Airway epithelial cell (primary cell): Measurements from ENCODE around the gene VENTX. TPM values are rescaled to one million over a fixed set of nuclear protein-coding genes. Genes with fewer than 3 reads are reported as not detected.

Experiments
- total RNA-seq: library from RNA; depleted of rRNA; stranded (reverse); fragments of >200 nt; gene quantifications from 2 replicates; pipeline ENCODE4 v1.2.3, GENCODE V29; 2015

VENTX gene, protein sequence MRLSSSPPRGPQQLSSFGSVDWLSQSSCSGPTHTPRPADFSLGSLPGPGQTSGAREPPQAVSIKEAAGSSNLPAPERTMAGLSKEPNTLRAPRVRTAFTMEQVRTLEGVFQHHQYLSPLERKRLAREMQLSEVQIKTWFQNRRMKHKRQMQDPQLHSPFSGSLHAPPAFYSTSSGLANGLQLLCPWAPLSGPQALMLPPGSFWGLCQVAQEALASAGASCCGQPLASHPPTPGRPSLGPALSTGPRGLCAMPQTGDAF
- total RNA-seq, result not detected in 2 replicates

DNA sequence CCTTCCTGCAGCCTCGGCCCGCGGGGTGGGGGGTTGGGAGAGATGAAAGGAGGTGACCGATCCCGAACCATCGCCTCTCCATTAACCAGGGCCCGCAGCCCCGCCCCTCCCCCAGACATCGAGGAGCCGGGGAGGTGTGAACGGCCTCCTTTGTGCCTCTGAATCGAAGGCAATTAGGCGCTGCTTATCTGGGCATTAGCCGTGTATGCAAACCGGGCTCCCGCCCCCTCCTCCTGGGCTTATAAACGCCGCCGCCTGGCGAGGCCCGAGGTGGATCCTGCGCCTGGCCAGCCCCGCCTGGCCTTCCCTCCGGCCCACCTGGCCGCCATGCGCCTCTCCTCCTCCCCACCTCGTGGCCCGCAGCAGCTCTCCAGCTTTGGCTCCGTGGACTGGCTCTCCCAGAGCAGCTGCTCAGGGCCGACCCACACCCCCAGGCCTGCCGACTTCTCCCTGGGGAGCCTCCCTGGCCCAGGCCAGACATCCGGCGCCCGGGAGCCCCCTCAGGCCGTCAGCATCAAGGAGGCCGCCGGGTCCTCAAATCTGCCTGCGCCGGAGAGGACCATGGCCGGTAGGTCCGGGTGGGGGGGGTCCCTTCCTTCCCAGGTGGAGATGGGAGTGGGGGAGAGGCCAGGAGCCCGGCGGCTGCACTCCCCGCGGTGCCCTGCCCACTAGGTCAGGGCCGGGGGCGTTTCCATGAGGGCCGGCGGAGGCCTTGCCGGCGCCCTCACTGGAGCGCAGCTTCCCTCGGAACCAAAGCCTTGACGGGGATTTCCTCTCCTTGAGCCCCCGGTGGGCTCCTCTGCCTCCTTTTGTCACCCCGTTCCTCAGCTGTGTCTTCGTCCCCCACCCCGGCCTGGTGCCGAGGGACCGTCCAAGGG is at the start of gene VENTX:
Gene VENTX (plus strand): TSS at position 268 of the 878 bp plus-strand sequence. CDS start 60 bp downstream, at position 328.

DNA sequence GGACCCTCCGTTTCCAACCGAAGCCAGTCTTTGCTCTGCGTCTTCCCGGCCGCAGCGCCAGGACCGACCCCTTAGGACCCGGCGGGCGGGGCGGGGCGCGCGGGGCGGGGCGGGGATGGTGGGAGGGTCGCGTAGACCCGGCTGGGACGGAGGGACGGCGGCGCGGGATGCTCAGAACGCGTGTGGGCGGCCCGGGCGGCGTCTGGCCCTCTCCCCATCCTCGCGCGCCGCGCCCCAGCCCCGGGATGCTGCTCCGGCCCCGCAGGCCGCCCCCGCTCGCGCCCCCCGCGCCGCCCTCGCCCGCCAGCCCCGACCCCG is 7.7 kb upstream of the VENTX start, which contains the start of gene UTF1:
Gene UTF1 (plus strand): TSS at position 174 of the 318 bp plus-strand sequence. CDS start 72 bp downstream, at position 246.

DNA sequence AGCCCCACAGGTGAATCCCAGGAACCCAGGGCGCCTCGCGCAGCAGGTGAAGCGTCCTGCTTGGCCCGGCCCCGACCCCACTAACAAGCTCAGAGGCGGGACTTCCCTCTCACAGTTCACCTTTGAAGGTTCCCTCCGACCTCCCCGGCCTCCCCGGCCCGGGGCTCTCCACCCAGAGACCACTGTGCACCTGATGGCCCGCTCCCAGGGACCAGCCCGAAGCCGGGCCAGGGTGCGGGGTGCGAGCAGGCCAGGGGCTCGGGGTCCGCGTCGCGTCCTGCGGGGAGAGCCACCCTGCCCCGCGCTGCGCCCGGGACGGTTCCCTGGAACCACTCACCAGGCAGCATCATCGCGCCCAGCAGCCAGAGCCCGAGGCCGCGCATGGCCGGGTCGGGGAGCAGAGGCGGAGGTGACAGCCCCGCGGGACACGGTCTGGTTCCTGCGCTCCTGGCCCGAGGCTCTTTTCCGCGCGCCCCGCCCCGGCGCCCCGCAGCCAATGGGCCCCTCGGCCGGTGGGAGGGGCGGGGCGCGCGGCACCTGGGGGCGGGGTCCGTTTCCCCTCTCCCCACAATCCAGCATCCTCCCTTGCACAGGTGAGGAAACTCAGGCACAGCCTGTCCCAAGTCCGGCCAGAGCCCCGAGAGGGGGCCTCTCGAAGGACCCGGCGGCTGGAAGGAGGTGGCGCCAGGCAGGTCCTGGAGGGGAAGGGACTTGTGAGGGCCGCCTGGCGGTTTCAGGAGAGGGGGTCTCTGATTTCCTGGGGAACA is 39.0 kb downstream of the VENTX start, which contains the start of gene ADAM8:
Gene ADAM8 (minus strand): TSS at position 434 of the 767 bp plus-strand sequence. CDS start 51 bp downstream, at position 383.

Other genes starting within 250 kb of the VENTX start
- not detected in 2 replicates for gene ADGRA1, start 149.9 kb upstream of the VENTX start, total RNA-seq
- 0.09 TPM in 1 of 2 replicates, not detected in the other for gene KNDC1, start 77.6 kb upstream of the VENTX start, total RNA-seq
- not detected in 2 replicates for gene UTF1, start 7.6 kb upstream of the VENTX start, total RNA-seq
- gene ADAM8, start 39.0 kb downstream of the VENTX start, total RNA-seq, result 26.9 and 30.5 TPM in 2 replicates
- 45.8 and 56.9 TPM in 2 replicates for gene TUBGCP2, start 71.0 kb downstream of the VENTX start, total RNA-seq
- gene ZNF511, start 71.1 kb downstream of the VENTX start, total RNA-seq, result 24.4 and 29.0 TPM in 2 replicates
- gene CALY, start 99.0 kb downstream of the VENTX start, total RNA-seq, result not detected in 2 replicates
- gene PRAP1, start 109.5 kb downstream of the VENTX start, total RNA-seq, result not detected in 2 replicates
- gene FUOM, start 120.2 kb downstream of the VENTX start, total RNA-seq, result 37.2 and 37.5 TPM in 2 replicates
- gene ECHS1, start 135.5 kb downstream of the VENTX start, total RNA-seq, result 97.7 and 102 TPM in 2 replicates
- gene PAOX, start 141.4 kb downstream of the VENTX start, total RNA-seq, result 1.3 and 5.0 TPM in 2 replicates
- gene MTG1, start 156.3 kb downstream of the VENTX start, total RNA-seq, result 18.1 and 19.1 TPM in 2 replicates
- not detected in 2 replicates for gene SPRN, start 186.8 kb downstream of the VENTX start, total RNA-seq
- gene SCART1, start 216.1 kb downstream of the VENTX start, total RNA-seq, result 0.51 and 0.63 TPM in 2 replicates